GM19324 (cell line): ENCODE results near the gene DNAJC12.
"Not testable (repeated sequence)": the region's sequence is repeated elsewhere in the genome, so short reads cannot be mapped to it uniquely, and the experiment has no call there.

Source experiments
- ATAC-seq: cut with Tn5 transposase; IDR thresholded peaks from one replicate; pipeline ENCODE4 v1.9.1; 2021; ENCODE audit warnings: mild to moderate bottlenecking, moderate library complexity; ENCODE audit not compliant: unreplicated experiment, low FRiP score

DNAJC12 gene

DNA sequence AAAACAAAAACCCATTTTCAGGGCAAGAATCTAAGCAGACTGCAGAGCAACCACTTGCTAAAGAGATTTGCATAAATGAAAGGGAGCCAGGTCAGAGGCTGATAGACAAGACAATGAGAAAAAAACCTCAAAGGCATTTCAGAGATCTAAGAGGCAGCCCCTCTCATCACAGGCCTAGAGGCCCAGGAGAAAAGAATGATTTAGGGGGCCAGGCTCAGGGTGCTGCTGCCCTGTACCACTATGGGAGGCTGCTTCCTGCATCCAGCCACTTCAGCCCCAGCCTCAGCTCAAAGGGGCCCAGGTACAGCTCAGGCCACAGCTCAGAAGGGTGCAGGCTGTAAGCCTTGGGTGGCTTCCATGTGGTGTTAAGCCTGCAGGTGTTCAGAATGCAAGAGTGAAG lies 3.7 kb upstream of the DNAJC12 start:
- ATAC-seq = no peak

DNA sequence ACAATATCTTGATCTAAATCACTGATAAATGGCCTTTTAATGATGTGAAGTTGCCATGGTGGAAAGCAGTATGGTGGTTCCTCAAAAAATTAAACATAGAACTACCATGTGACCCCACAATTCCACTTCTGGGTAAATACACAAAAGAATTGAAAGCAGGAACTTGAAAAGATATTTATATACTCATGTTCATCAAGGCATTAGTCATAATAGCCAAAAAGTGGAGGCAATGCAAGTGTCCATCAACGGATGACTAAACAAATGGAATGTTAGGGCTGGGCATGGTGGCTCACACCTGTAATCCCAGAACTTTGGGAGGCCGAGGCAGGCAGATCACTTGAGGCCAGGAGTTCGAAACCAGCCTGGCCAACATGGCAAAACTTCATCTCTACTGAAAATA lies 2.0 kb upstream of the DNAJC12 start:
- no peak for ATAC-seq

DNA sequence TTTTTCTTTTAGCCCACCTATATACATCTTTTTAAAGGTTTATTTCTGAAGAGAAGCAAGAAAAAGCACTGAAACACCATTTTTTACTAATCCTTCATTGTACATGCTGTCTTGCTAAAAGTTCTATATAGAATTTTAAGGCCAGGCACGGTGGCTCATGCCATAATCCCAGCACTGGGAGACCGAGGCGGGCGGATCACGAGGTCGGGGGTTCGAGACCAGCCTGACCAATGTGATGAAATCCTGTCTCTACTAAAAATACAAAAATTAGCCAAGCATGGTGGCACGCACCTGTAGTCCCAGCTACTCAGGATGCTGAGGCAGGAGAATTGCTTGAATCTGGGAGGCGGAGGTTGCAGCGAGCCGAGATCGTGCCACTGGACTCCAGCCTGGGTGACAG lies 1.5 kb upstream of the DNAJC12 start:
- not testable (repeated sequence) for ATAC-seq

DNA sequence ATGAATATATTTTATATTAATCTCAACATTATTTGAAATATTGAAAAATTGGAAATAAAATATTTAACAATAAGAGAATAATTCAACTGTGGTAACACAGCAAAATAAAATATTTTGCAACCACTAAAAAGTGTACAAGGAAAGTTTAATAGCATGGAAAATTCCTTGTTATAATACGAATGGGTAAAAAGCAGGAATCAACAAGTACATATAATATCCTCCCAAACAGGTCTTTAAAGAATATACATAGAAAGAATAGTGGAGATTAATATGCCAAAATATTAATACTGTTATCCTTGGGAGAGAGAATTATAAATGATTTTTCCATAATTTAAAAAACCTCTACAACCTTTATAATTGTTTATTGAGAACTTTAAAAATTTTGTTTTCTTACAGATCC lies 1.0 kb downstream of the DNAJC12 start:
- no peak for ATAC-seq

DNA sequence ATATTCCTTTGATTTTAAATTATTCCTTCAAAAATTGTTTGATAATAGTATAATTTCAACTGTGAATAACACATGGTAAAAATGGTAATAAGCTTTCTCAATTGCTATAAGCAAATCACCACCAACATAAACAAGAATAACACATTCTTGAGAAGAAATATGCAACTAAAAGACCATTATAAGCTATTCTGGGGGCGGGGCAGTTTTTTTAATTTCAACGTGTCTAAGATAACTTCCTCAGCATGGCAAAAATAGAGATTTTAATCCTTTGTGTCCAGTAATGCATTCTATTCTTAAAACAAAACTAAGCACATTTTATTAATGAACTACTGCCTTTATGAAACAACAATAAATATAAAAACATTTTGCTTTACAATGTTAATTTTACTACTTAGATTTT lies 1.5 kb downstream of the DNAJC12 start:
- no peak for ATAC-seq

DNA sequence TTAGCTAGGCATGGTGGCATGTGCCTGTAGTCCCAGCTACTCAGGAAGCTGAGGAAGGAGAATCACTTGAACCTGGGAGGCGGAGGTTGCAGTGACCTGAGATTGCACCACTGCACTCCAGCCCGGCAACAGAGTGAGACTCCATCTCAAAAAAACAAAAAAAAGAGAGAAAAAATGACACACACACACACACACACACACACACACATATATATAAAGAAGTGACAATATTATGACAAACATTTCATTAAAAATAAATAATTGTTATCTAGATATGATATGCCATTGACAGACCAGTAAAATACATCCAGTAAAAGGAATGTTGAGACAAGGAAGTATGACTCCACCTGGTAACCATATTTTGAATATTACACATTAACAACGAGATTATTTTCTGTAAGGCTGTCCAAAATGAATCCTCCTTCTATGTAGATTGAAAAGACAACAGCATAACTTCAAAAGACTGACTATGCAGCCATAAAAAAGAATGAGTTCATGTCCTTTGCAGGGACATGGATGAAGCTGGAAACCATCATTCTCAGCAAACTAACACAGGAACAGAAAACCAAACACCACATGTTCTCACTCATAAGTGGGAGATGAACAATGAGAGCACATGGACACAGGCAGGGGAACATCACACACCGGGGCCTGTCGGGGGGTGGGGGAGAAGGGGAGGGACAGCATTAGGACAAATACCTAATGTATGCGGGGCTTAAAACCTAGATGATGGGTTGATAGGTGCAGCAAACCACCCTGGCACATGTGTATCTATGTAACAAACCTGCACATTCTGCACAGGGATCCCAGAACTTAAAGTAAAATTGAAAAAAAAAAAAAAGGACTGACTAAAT lies 2.2 kb downstream of the DNAJC12 start:
- not testable (repeated sequence) for ATAC-seq

DNA sequence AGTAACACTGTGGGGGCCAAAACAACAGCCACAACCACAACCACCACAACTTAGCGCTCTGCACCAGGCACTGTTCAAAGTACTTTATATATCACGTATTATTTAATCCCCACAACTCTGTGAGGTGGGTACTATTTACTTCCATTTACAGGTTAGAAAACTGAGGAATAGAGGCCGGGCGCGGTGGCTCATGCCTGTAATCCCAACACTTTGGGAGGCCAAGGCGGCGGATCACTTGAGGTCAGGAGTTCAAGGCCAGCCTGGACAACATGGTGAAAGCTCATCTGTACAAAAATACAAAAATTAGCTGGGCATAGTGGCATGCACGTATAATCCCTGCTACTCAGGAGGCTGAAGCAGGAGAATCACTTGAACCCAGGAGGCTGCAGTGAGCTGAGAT lies 3.6 kb downstream of the DNAJC12 start:
- no peak for ATAC-seq

DNA sequence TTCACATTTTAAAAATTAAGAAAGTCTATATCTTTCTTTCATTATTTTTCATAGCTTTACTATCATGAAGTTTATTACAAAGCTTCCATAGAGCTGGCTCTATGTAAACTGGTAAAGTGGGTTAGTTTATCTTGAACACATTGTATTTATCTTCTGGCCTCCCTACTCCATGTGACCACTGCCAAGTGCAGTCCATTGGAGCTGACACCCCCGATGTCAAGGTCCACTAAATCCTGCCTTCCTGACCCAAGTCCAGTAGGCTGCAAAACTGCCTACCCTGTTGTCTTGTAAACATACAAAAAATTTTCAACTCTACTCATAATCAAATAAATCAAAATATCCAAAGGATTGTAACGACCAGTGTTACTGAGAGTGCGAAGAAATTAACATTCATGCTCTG lies 10.2 kb downstream of the DNAJC12 start:
- ATAC-seq = no peak

DNA sequence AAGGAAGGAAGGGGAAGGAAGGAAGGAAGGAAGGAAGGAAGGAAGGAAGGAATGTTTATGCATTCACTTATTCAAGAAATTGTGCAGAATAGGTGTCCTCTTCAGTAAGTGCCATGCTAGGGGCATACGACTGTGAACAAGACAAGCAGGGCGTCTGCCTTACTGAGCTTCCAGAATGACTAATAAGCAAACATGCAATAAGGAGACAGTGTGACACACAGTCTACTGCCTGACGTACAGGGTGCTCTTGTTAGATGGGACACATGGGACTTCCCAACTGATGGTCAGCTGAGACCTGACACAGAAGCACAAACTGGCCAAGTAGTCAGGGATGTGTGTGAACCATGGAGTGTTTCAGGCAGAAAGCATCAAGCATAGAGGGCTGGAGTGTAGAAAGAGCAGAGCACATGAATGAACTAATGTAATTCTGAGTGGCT lies 18.2 kb downstream of the DNAJC12 start:
- no peak for ATAC-seq

DNA sequence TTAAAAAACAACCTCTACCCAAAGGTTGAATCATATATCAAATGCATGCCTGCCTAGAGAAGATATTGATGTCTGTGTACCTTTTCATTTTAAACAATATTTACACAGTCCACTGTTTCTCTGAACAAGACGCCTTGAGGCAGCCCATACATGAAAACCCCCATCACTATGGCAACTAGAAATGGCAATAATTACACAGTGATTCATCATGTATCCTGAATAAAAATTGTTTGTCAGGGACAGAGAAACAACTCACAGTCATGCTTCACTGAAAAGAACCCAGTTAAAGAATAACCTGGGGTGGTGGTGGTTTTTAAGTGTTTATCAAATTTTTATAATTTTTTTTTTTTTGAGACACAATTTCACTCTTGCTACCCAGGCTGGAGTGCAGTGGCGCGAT lies 19.7 kb downstream of the DNAJC12 start:
- no peak for ATAC-seq

DNA sequence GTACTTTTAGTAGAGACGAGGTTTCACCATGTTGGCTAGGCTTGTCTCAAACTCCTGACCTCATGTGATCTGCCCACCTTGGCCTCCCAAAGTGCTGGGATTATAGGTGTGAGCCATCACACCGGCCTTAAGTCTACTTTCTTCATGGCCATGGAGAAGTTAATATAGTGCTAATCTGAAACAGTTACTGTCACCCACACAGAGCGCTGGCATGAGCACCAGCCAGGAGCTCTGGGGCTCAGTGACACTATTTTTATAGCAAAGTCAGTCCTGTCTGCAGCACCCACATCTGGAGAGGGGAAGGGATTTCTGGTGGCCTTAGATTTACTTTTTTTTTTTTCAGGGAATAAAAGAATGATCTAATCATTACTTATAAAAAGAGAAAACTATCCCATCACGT lies 21.3 kb downstream of the DNAJC12 start:
- ATAC-seq = no peak

DNA sequence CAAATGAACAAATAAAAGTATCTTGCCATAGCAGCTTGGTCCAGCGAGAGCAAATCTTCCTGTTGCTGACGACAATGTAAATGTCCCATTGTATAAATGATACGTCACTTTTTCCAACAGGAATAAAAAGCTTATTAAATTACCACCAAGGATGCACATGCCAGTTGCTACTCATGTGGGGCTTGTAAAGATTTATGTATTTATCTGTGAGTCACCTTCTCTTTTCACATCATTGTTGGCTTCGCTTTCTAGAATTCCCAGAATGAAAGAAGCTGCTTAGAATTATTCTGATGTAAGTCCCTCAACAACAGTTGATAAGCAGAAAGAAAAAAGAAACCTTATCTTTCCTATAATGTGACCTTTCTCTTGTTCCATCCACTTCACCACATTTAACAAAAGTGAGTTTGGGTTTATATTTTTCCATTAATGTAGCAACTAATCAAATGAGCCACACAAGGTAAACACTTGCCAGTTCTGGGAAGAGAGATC lies 22.4 kb downstream of the DNAJC12 start:
- no peak for ATAC-seq

DNA sequence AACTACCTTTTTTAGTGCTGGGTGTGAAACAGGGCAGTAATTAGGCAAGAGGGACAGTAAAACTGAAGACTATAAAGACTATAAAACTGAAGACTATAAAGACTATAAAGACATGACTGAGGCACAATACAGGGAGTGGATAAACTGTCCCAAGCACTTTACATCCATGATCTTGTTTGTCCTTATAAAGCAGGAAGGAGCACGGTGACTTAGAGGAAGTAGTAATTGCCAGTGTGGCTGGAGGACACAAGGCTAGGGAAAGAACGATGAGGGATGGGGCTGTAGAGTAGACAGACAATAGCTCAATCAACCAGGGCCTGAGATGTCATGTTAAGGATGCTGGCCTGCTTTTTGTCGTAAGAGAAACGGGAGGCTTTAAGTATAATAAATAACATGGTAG lies 26.0 kb downstream of the DNAJC12 start:
- ATAC-seq = no peak

DNA sequence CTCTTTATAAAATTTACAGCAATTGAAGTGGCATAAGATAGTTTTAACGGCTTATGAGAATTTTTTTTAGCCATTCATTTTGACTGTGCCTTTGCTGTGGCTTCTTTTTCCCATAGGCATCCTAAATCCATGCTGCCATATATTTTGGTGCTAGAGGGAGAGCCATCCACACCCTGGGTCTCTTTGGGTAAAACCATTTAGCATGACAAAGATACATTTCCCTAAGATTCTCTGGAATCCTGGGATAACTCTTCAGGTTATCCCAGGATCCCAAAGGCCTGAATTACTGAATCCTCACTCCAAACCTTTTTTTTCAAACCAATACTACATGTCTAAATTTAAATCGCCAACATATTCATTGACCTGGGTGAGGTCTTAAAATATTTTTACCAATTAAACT lies 28.9 kb downstream of the DNAJC12 start:
- no peak for ATAC-seq

DNA sequence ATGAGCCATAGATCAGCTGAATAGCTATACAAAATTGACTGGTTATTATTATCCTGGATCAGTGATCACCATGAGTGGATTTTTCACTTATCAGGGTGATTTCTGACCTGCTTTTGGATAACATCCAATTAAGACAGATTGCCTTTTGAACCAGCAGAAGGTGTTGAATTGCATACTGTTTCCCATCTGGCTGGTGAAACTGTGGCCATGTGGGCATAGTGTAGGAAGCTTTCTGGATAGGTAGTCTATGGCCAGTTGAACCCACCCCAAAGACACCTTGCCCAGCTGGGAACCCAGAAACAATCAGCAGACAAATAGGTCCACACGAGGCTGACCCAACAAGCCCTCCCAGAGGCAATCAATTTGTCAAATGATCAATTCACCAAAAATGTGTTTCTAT lies 29.3 kb downstream of the DNAJC12 start:
- ATAC-seq = no peak

DNA sequence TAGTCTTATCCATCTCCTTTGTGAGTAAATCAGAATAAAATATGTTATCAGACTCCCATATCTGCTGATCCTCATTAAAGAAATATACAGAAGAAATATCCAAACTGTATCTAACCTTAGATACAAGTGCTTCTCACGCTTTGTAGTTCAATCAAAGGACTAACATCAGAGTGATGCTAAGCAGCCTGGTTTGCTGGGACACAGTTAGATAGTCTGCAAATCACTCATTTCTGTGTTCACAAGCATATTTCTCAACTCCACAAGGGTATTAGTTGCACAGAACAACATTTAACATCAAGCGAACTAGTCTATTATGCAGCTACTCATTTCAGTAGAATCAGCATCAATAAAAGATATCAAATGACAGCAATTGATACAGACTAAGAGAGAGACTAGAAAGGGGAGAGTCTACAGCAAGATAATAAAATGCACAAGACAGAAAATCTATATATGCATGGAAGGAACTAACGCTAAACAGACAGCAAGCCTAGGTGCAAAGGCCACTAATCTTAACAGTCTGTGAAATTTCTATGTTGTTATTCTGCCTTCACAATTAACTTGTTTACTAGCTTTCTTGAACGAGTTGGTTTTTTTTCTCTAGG lies 30.0 kb downstream of the DNAJC12 start:
- no peak for ATAC-seq

DNA sequence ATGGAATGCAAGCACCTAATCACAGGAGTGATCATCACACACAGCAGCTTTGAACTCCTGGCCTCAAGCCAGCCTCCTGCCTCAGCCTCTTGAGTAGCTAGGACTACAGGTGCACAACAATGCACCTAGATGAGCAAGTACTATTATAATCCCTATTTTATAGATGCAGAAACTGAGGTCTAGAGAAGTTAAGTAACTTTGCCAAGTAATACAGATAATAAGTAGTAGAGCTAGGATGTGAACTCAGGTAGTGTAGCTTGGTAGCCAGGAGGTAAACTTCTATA lies 33.7 kb downstream of the DNAJC12 start:
- ATAC-seq = no peak

DNA sequence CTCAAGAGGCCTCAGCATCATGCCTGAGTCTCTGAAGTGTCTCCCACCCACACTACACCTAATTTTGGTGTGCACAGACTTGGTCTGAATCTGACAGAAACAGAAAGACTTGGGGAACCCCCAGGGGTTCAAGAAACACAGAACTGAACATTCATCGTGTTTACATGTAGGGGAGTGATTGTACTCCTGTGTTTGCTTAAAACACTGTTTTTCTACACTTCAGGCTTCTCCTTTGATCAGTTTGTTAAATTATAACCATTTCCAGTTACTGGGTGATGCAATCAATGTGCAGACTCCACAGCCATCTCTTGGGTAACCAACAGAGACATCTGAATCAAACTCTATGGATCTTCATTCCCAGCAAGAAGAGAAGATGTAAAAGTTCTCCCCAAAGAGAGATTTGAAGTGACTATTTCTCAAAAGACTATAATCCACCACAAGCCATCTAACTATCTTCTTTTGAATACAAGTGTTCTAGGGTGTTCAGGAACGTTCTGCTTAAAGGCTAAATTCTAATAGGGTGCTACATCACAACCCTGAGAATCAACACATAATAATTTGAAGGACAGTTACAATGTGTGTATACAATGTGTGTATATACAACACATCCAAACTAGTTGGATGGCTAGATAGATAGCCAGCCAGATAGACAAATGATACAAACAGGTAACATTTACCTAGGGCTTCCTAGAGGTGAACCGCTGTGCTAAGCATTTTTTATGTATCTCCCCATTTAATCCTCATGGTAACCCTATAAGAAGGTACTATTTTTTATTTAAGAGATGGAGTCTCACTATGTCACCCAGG lies 34.2 kb downstream of the DNAJC12 start:
- ATAC-seq = no peak

DNA sequence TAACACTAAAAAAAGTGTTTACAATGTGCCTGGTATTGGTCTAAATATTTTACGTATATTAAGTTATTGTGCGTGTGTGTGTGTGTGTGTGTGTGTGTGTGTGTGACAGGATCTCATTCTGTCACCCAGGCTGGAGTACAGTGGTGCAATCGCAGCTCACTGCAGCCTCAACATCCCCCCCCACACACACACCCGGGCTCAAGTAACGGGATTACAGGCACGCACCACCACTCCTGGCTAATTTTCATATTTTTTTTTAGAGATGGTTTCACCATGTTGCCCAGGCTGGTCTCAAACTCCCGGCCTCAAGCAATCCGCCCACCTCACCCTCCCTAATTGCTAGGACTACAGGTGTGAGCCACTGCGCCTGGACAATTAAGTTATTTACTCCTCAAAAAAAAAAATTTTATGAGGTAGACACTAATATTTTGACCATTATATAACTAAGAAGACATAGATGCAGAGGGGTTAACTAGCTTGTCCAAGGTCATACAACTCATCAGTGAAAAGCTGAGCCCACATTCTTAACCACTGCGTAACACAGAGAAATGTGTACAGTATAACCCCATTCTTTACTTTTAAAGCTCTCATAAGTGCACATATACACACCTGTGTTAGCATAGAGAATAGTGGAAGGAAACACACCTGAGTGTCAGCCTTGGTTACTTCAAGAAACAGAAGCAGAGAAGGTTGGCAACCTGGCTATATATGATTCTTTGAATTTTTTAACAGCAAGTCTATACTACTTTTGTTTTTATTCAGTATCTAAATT lies 35.0 kb downstream of the DNAJC12 start:
- no peak for ATAC-seq

DNA sequence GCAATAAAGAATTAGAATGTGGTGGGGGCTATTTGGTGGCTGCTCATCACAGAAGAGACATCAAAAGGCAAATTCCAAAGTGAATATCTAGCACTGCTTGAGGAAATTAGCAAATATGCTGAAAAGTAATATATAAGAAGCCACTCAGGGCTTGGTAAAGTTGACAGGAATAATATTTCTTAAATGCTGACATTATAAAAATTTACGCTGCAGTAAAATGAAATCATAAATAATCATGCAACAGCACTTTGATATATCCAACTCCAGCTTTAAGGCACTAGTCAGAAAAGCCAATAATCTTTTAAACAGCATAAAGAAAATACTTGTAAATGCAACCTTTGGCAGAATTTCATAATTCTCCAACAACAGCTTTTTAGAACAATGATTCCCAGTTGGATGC lies 36.9 kb downstream of the DNAJC12 start:
- no peak for ATAC-seq
